HUES64 (cell line): ENCODE data around the gene NFATC3.

Experiments used
- H3K27ac ChIP-seq: 2 replicates; pipeline ENCODE4 v1.7.0; 2013; ENCODE audit warnings: low read depth, low read length, inconsistent platforms
- H3K27me3 ChIP-seq: 2 replicates; pipeline ENCODE4 v1.6.1; 2013; ENCODE audit warnings: mild to moderate bottlenecking, low read length; ENCODE audit not compliant: insufficient read depth
- H3K36me3 ChIP-seq: 2 replicates; pipeline ENCODE4 v1.6.1; 2013; ENCODE audit warnings: mild to moderate bottlenecking, low read length; ENCODE audit not compliant: insufficient read depth
- H3K4me1 ChIP-seq: 2 replicates; pipeline ENCODE4 v1.6.1; 2013; ENCODE audit warnings: mild to moderate bottlenecking, low read length, moderate library complexity; ENCODE audit not compliant: insufficient read depth
- H3K4me3 ChIP-seq: 2 replicates; pipeline ENCODE4 v1.5.1; 2013; ENCODE audit warnings: mild to moderate bottlenecking, low read length, moderate library complexity
- H3K9ac ChIP-seq: 2 replicates; pipeline ENCODE4 v1.6.1; 2013; ENCODE audit warnings: mild to moderate bottlenecking, low read depth, low read length
- H3K9me3 ChIP-seq: 2 replicates; pipeline ENCODE4 v1.6.1; 2013; ENCODE audit warnings: low read depth, low read length; ENCODE audit not compliant: insufficient read depth
- WGBS: fragments of 150-250, 120-280 bp; methylation state at CpG from one replicate; pipeline ENCODE4 v1.1.7; 2013; ENCODE audit warnings: missing lambda C conversion rate; 5-methylcytosine and 5-hydroxymethylcytosine counted together

Gene NFATC3

GRCh38 chr16:68200088-68200783 is 115.1 kb downstream of the NFATC3 start:
- Histone ChIP-seq H3K27ac (no peak overlapping the region), H3K9ac (no peak overlapping the region), H3K27me3 (no peaks in the 10 kb centered on the region), H3K4me3 (no peak overlapping the region), H3K9me3 (no peaks in the 10 kb centered on the region), H3K36me3 (no peaks in the 10 kb centered on the region; the same call in 1 of the 2 replicates), H3K4me1 (no peaks in the 10 kb centered on the region)
- 74% methylated on average over 3 of the region's 3 CpGs for WGBS

- no peaks in the 10 kb centered on the region for H3K4me1 ChIP-seq
- H3K9me3 ChIP-seq = no peaks in the 10 kb centered on the region
- no peak overlapping the region for H3K4me3 ChIP-seq
- no peaks in the 10 kb centered on the region; the same call in 1 of the 2 replicates for H3K36me3 ChIP-seq
- no peak overlapping the region for H3K27ac ChIP-seq
- H3K27me3 ChIP-seq = no peaks in the 10 kb centered on the region
- H3K9ac ChIP-seq = no peak overlapping the region
Measured at GRCh38 chr16:68202091-68202519, 116.9 kb downstream of the NFATC3 start.

GRCh38 chr16:68206245-68206644 is 121.1 kb downstream of the NFATC3 start:
- H3K27me3 ChIP-seq = no peaks in the 10 kb centered on the region
- H3K27ac ChIP-seq = no peak overlapping the region
- no peaks in the 10 kb centered on the region; the same call in 1 of the 2 replicates for H3K36me3 ChIP-seq
- 95% methylated on average over 1 of the region's 2 CpGs for WGBS
- no peak overlapping the region for H3K9ac ChIP-seq
- H3K4me1 ChIP-seq = no peaks in the 10 kb centered on the region
- H3K9me3 ChIP-seq = no peaks in the 10 kb centered on the region
- no peak overlapping the region for H3K4me3 ChIP-seq

- no peaks in the 10 kb centered on the region for H3K4me1 ChIP-seq
- H3K9me3 ChIP-seq = no peaks in the 10 kb centered on the region
- no peak overlapping the region for H3K9ac ChIP-seq
- H3K4me3 ChIP-seq = no peak overlapping the region
- H3K27me3 ChIP-seq = no peaks in the 10 kb centered on the region
- no peak overlapping the region for H3K27ac ChIP-seq
- 88% methylated on average over 2 of the region's 3 CpGs for WGBS
- no peaks in the 10 kb centered on the region; the same call in 1 of the 2 replicates for H3K36me3 ChIP-seq
Measured at GRCh38 chr16:68214726-68215125, 129.6 kb downstream of the NFATC3 start.

DNA sequence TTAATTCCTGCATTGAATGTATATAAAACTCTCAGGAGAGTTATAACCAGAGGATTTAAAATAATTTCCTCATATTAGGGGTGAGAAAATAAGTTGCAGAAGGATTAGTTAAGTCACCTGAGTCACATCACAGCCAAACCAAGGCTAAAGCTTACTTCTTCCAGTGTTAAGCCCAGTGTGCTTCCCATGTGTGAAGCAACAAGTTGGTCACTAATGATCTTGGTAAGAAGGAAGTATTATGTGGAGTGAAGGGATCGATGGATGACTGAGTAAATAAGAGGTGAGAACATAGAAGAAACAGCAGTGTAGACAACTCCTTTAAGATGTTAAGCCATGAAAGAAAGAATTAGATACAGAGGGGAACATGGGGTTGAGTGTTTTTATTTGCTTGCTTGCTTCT is 130.1 kb downstream of the NFATC3 start:
- WGBS = 91% methylated on average over 1 of the region's 1 CpG
- Histone ChIP-seq H3K27ac (no peak overlapping the region), H3K9me3 (no peaks in the 10 kb centered on the region), H3K9ac (no peak overlapping the region), H3K27me3 (no peaks in the 10 kb centered on the region), H3K36me3 (no peaks in the 10 kb centered on the region; the same call in 1 of the 2 replicates), H3K4me1 (no peaks in the 10 kb centered on the region), H3K4me3 (no peak overlapping the region)

DNA sequence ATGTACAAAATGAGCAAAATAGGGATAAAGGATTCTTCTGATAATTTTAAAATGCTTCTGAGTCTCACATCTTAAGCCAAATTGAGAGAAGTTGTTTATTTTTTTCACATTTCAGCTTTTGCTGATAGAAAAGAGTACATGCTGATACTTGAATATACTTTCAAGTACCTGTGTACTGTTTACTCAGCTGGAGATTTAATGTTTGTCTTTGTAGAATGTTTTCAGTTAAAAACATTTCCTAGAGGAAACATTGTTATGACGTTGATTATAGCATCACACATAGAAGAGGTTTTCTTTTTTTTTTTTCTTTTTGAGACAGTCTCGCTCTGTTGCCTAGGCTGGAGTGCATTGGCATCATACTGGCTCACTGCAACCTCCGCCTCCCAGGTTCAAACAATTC is 131.1 kb downstream of the NFATC3 start:
- WGBS = 97% methylated on average over 2 of the region's 3 CpGs
- H3K9me3 ChIP-seq = no peaks in the 10 kb centered on the region
- H3K9ac ChIP-seq = no peak overlapping the region
- no peak overlapping the region for H3K27ac ChIP-seq
- no peaks in the 10 kb centered on the region for H3K27me3 ChIP-seq
- no peaks in the 10 kb centered on the region; the same call in 1 of the 2 replicates for H3K36me3 ChIP-seq
- H3K4me1 ChIP-seq = no peaks in the 10 kb centered on the region
- H3K4me3 ChIP-seq = no peak overlapping the region

GRCh38 chr16:68217506-68217905 is 132.3 kb downstream of the NFATC3 start:
- no peaks in the 10 kb centered on the region for H3K27me3 ChIP-seq
- H3K4me1 ChIP-seq = no peaks in the 10 kb centered on the region
- no peaks in the 10 kb centered on the region; the same call in 1 of the 2 replicates for H3K36me3 ChIP-seq
- H3K9me3 ChIP-seq = no peaks in the 10 kb centered on the region
- 95% methylated on average over 4 of the region's 4 CpGs for WGBS
- no peak overlapping the region for H3K9ac ChIP-seq
- H3K4me3 ChIP-seq = no peak overlapping the region
- H3K27ac ChIP-seq = no peak overlapping the region

- WGBS = 90% methylated on average over 6 of the region's 6 CpGs
- Histone ChIP-seq H3K36me3 (no peaks in the 10 kb centered on the region; the same call in 1 of the 2 replicates), H3K27me3 (no peaks in the 10 kb centered on the region), H3K9me3 (no peaks in the 10 kb centered on the region), H3K27ac (no peak overlapping the region), H3K4me3 (no peak overlapping the region), H3K9ac (no peak overlapping the region), H3K4me1 (no peaks in the 10 kb centered on the region)
Measured at GRCh38 chr16:68219725-68220351, 134.7 kb downstream of the NFATC3 start.

DNA sequence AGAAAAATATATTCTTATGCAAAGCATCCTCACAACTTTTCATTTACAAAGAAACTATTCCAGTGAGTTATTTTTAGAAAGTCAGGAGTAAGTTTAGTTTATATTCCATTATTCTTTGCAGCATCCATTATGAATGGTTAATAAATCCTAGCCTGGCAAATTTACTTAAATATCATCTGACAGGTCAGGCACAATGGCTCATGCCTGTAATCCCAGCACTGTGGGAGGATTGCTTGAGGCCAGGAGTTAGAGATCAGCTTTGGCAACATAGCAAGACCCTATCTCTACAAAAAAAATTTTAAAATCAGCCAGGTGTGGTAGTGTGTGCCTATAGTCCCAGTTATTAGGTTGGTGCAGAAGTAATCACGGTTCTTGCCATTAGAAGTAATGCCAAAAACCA is 137.9 kb downstream of the NFATC3 start:
- Histone ChIP-seq H3K36me3 (peaks cover 16% of the 10 kb centered on the region; the same call in 1 of the 2 replicates), H3K4me3 (no peak overlapping the region), H3K27ac (no peak overlapping the region), H3K27me3 (no peaks in the 10 kb centered on the region), H3K4me1 (no peaks in the 10 kb centered on the region), H3K9me3 (no peaks in the 10 kb centered on the region), H3K9ac (no peak overlapping the region)
- no CpG with 5 or more reads among the region's 1 CpG for WGBS

DNA sequence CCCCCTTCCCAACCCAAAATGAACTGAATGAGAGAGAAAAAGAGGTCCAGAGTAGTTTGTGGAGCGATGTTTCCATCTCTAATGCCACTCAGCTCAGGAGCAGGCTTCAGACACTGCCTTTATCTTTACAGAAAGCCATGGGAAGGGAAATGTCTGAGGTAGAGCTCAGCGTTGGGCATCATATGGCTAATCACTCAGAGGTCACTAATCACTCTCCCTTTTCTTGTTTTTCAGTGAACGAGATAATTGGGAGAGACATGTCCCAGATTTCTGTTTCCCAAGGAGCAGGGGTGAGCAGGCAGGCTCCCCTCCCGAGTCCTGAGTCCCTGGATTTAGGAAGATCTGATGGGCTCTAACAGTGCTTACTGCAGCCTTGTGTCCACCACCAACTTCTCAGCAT is 140.9 kb downstream of the NFATC3 start:
- Histone ChIP-seq H3K27ac (no peak overlapping the region), H3K4me1 (no peaks in the 10 kb centered on the region), H3K9ac (no peak overlapping the region), H3K27me3 (no peaks in the 10 kb centered on the region), H3K4me3 (no peak overlapping the region), H3K36me3 (peaks cover 42% of the 10 kb centered on the region), H3K9me3 (no peaks in the 10 kb centered on the region)
- 90% methylated on average over 4 of the region's 4 CpGs for WGBS

GRCh38 chr16:68227183-68227793 is 142.1 kb downstream of the NFATC3 start:
- H3K4me1 ChIP-seq = no peaks in the 10 kb centered on the region
- no peak overlapping the region for H3K9ac ChIP-seq
- H3K27ac ChIP-seq = no peak overlapping the region
- H3K27me3 ChIP-seq = no peaks in the 10 kb centered on the region
- peaks cover 53% of the 10 kb centered on the region for H3K36me3 ChIP-seq
- no peak overlapping the region for H3K4me3 ChIP-seq
- 94% methylated on average over 3 of the region's 3 CpGs for WGBS
- H3K9me3 ChIP-seq = no peaks in the 10 kb centered on the region
